Mesendoderm (in vitro differentiated cells): ENCODE measurements around the gene TCF7L2.
A peak's percentile ranks its signal among the peaks of the same experiment; 100 is the strongest.

Experiments used
- DNase-seq: peaks from one replicate; pipeline ENCODE4 v3.0.0; 2013
- H2AK5ac ChIP-seq: 2 replicates; pipeline ENCODE4 v1.6.1; 2013; ENCODE audit warnings: low read length, inconsistent platforms
- H2BK120ac ChIP-seq: 2 replicates; pipeline ENCODE4 v1.6.1; 2013; ENCODE audit warnings: low read depth, mild to moderate bottlenecking, low read length, moderate library complexity, mixed read lengths
- H2BK15ac ChIP-seq: replicated peaks from 2 replicates; pipeline ENCODE4 v1.6.1; 2013; ENCODE audit warnings: low read depth, mild to moderate bottlenecking, moderate library complexity
- H2BK5ac ChIP-seq: 2 replicates; pipeline ENCODE4 v1.6.1; 2013; ENCODE audit warnings: low read length, inconsistent platforms
- H3K18ac ChIP-seq: 2 replicates; pipeline ENCODE4 v1.6.1; 2013; ENCODE audit warnings: mild to moderate bottlenecking, low read length, mixed read lengths
- H3K23ac ChIP-seq: one replicate; pipeline ENCODE4 v1.6.1; 2013; ENCODE audit warnings: low read length
- H3K27ac ChIP-seq: 2 replicates; pipeline ENCODE4 v1.5.1; 2013; ENCODE audit warnings: low read depth, mild to moderate bottlenecking, inconsistent platforms, low read length, moderate library complexity
- H3K27me3 ChIP-seq: 2 replicates; pipeline ENCODE4 v1.6.1; 2013; ENCODE audit warnings: low read length, control low read depth, mild to moderate bottlenecking, inconsistent platforms; ENCODE audit not compliant: insufficient read depth, poor library complexity
- H3K36me3 ChIP-seq: 2 replicates; pipeline ENCODE4 v1.6.1; 2013; ENCODE audit warnings: low read length, inconsistent platforms; ENCODE audit not compliant: control insufficient read depth, insufficient read depth
- H3K4ac ChIP-seq: one replicate; pipeline ENCODE4 v1.6.1; 2013; ENCODE audit warnings: low read depth, mild to moderate bottlenecking, low read length, moderate library complexity
- H3K4me1 ChIP-seq: 2 replicates; pipeline ENCODE4 v1.6.1; 2013; ENCODE audit warnings: low read depth, low read length, inconsistent platforms; ENCODE audit not compliant: control insufficient read depth
- H3K4me2 ChIP-seq: 2 replicates; pipeline ENCODE4 v1.6.1; 2013; ENCODE audit warnings: low read length
- H3K4me3 ChIP-seq: 2 replicates; pipeline ENCODE4 v1.5.1; 2013; ENCODE audit warnings: mild to moderate bottlenecking, low read length
- H3K56ac ChIP-seq: one replicate; pipeline ENCODE4 v1.6.1; 2013; ENCODE audit warnings: low read length
- H3K79me1 ChIP-seq: 2 replicates; pipeline ENCODE4 v1.6.1; 2013; ENCODE audit warnings: low read length, inconsistent platforms
- H3K79me2 ChIP-seq: 2 replicates; pipeline ENCODE4 v1.6.1; 2013; ENCODE audit warnings: mild to moderate bottlenecking, low read length; ENCODE audit not compliant: control insufficient read depth, insufficient read depth
- H3K9ac ChIP-seq: 2 replicates; pipeline ENCODE4 v1.6.1; 2013; ENCODE audit warnings: low read length, inconsistent platforms
- H4K5ac ChIP-seq: one replicate; pipeline ENCODE4 v1.6.1; 2013; ENCODE audit warnings: low read length
- H4K8ac ChIP-seq: one replicate; pipeline ENCODE4 v1.6.1; 2013; ENCODE audit warnings: low read depth, mild to moderate bottlenecking, control low read depth, low read length, moderate library complexity
- WGBS: extraction: QIAGEN DNeasy Blood & Tissue Kit; methylation state at CpG from one replicate; pipeline ENCODE4 v1.1.7; 2013; ENCODE audit warnings: low lambda C conversion rate, missing lambda C conversion rate; ENCODE audit not compliant: insufficient coverage; ENCODE audit errors: extremely low coverage; 5-methylcytosine and 5-hydroxymethylcytosine counted together

The TCF7L2 gene

DNA sequence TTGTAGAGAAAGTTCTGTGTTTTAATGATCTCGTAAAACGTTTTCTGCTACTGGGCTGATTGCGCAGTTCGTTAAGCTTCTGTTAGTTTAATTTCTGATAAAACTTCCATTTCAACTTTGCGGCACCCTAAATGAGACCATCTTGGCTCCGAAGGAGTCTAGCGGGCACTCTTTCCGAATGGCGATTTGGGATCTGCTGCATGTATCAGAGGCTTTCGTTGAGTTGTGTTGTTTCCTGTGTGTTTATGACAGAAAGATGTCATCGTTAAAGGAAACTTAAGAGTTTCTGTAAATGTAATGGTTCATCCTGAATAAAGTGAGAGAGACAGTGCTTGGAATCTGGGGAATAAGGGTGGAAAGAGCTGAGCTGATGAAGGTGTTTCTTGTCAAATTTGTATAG is 174.7 kb downstream of the TCF7L2 start:
- Histone ChIP-seq H3K4me1 (peaks cover 19% of the 10 kb centered on the region), H3K18ac (no peak overlapping the region), H3K27ac (no peak overlapping the region), H3K4me3 (no peak overlapping the region), H3K56ac (no peak overlapping the region), H4K5ac (no peak overlapping the region), H3K9ac (no peak overlapping the region), H3K79me2 (peaks cover under 1% of the 10 kb centered on the region), H3K4ac (no peak overlapping the region), H4K8ac (no peak overlapping the region), H2BK15ac (no peak overlapping the region), H2BK5ac (no peak overlapping the region), H3K27me3 (no peaks in the 10 kb centered on the region), H3K79me1 (peaks cover 2% of the 10 kb centered on the region), H3K4me2 (no peak overlapping the region), H3K36me3 (no peaks in the 10 kb centered on the region), H3K23ac (no peak overlapping the region), H2BK120ac (no peak overlapping the region), H2AK5ac (no peak overlapping the region)
- no CpG with 5 or more reads among the region's 11 CpGs for WGBS
- no peak for DNase-seq

- Histone ChIP-seq H3K23ac (no peak overlapping the region), H4K5ac (no peak overlapping the region), H3K56ac (no peak overlapping the region), H3K79me2 (peaks cover 2% of the 10 kb centered on the region), H3K36me3 (no peaks in the 10 kb centered on the region), H3K18ac (peak overlapping the region; percentile 60), H3K4me1 (peaks cover 19% of the 10 kb centered on the region), H3K4me3 (no peak overlapping the region), H3K27ac (no peak overlapping the region), H2BK5ac (no peak overlapping the region), H3K4me2 (no peak overlapping the region), H3K79me1 (peaks cover 2% of the 10 kb centered on the region), H3K9ac (no peak overlapping the region), H2AK5ac (no peak overlapping the region), H3K27me3 (no peaks in the 10 kb centered on the region), H3K4ac (no peak overlapping the region), H2BK120ac (no peak overlapping the region), H4K8ac (no peak overlapping the region), H2BK15ac (peak overlapping the region; percentile 36)
- no peak for DNase-seq
- no CpG with 5 or more reads among the region's 6 CpGs for WGBS
These were observed 175.6 kb downstream of the TCF7L2 start for GRCh38 chr10:113125612-113126011.

DNA sequence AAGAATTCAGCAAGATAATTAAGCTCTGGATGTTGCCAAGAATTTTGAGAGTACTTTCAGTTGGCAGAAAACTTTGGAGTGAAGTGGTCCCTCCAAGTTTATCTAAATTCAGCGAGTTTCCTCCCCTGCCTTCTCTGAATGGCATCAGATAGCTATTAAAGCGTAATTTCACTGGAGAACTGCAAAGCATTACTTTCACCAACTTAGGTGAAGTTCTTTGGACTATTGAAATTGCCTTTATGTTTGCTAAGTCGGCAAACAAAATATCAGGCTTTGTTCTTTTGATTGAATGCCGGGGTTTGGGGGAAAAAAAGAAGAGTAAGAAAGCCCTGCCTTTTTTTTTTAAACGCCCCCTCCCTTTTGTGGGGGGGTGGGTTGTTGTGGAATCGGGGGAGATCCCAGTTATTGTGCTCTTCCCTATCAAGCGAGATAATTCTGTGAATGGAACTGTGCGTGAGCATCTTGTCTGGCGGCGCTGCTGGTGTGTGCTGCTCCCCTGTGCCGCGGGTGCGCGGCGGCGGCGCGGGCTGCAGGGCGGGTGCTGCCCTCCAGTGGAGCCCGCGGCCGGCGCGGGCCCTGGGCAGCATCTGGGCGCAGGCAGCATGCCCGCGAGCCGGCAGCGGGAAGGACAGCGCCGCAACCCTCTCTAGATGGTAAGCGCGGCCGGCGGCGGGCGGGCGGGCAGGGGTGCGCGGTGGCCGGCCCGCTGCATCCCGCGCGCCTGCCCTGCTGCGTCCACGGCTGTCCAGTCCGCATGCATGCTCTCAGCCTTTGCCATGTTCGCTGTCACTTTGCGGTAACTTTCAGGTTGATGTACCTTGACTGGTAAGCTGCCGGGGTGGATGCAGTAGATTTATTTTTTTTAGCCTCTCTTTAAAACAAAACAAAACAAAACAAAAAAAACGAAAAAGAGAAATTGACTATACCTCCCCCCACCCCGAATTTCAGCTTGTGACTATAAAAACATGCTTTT is 176.5 kb downstream of the TCF7L2 start:
- no peak overlapping the region for H2BK15ac ChIP-seq
- H3K23ac ChIP-seq: no peak overlapping the region
- no peak overlapping the region for H4K5ac ChIP-seq
- no peak overlapping the region for H2BK5ac ChIP-seq
- peaks cover 2% of the 10 kb centered on the region for H3K79me2 ChIP-seq
- H3K4me1 ChIP-seq: peaks cover 23% of the 10 kb centered on the region
- no peak overlapping the region for H4K8ac ChIP-seq
- no CpG with 5 or more reads among the region's 53 CpGs for WGBS
- H3K36me3 ChIP-seq: no peaks in the 10 kb centered on the region
- peak overlapping the region; percentile 68 for H3K4me2 ChIP-seq
- H3K27me3 ChIP-seq: no peaks in the 10 kb centered on the region
- H3K4me3 ChIP-seq: peak overlapping the region; percentile 18
- H3K27ac ChIP-seq: no peak overlapping the region
- no peak overlapping the region for H3K18ac ChIP-seq
- H2AK5ac ChIP-seq: no peak overlapping the region
- H3K9ac ChIP-seq: peak overlapping the region; percentile 57
- H2BK120ac ChIP-seq: peak overlapping the region; percentile 21
- H3K79me1 ChIP-seq: peaks cover 5% of the 10 kb centered on the region
- H3K56ac ChIP-seq: peak overlapping the region; percentile 75
- DNase-seq: peak; percentile 86
- H3K4ac ChIP-seq: no peak overlapping the region

- Histone ChIP-seq H2BK120ac (no peak overlapping the region), H3K79me2 (peaks cover 2% of the 10 kb centered on the region), H3K4me3 (no peak overlapping the region), H3K23ac (no peak overlapping the region), H3K9ac (peak overlapping the region; percentile 10), H3K4me1 (peaks cover 27% of the 10 kb centered on the region), H3K27ac (no peak overlapping the region), H3K4ac (no peak overlapping the region), H2AK5ac (no peak overlapping the region), H2BK5ac (no peak overlapping the region), H3K56ac (no peak overlapping the region), H4K8ac (no peak overlapping the region), H3K27me3 (no peaks in the 10 kb centered on the region), H2BK15ac (no peak overlapping the region), H3K4me2 (peak overlapping the region; percentile 10), H3K36me3 (no peaks in the 10 kb centered on the region), H3K18ac (no peak overlapping the region), H3K79me1 (peaks cover 5% of the 10 kb centered on the region), H4K5ac (no peak overlapping the region)
- WGBS: 100% methylated on average over 1 of the region's 11 CpGs
- DNase-seq: no peak
These were observed 177.3 kb downstream of the TCF7L2 start for GRCh38 chr10:113127261-113127900.

- no peak overlapping the region for H3K4me2 ChIP-seq
- H3K56ac ChIP-seq: no peak overlapping the region
- WGBS: no CpG with 5 or more reads among the region's 6 CpGs
- H3K4ac ChIP-seq: no peak overlapping the region
- H3K23ac ChIP-seq: no peak overlapping the region
- no peak overlapping the region for H3K9ac ChIP-seq
- no peak overlapping the region for H2BK5ac ChIP-seq
- H3K18ac ChIP-seq: peak overlapping the region; percentile 94
- H2AK5ac ChIP-seq: no peak overlapping the region
- H3K79me1 ChIP-seq: peaks cover 5% of the 10 kb centered on the region
- H3K4me1 ChIP-seq: peaks cover 30% of the 10 kb centered on the region
- H3K27ac ChIP-seq: peak overlapping the region; percentile 73
- H3K4me3 ChIP-seq: no peak overlapping the region
- no peak overlapping the region for H4K8ac ChIP-seq
- peaks cover 2% of the 10 kb centered on the region for H3K79me2 ChIP-seq
- DNase-seq: no peak
- no peaks in the 10 kb centered on the region for H3K36me3 ChIP-seq
- H2BK120ac ChIP-seq: no peak overlapping the region
- H3K27me3 ChIP-seq: no peaks in the 10 kb centered on the region
- no peak overlapping the region for H4K5ac ChIP-seq
- H2BK15ac ChIP-seq: peak overlapping the region; percentile 39
These were observed 177.8 kb downstream of the TCF7L2 start for GRCh38 chr10:113127901-113128283.
